HG02840 (cell line): ENCODE results near the gene SMPD3.

Source experiments
- ATAC-seq: cut with Tn5 transposase; IDR thresholded peaks from one replicate; pipeline ENCODE4 v1.9.1; 2021; ENCODE audit warnings: mild to moderate bottlenecking, moderate library complexity, moderate number of reproducible peaks; ENCODE audit not compliant: unreplicated experiment, low FRiP score

The SMPD3 gene

DNA sequence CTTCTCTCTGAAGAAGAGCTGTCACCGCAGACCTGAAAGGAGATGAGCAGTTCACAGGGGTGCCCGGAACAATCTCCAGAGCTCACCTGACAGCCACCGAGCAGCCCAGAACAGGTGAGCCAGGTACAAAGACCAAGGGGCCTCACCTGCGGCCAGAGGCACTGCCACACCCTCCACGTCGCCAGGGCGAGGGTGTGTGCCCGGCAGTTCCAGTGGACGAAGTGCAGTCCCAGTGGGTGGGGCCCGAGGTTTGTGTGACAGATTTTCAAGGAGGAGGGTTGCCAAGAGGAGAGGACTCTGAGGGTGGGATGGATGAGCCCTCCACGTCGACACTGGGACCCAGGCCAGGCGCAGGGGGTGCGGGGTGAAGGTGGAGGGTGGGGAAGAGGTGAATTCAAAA is 61.7 kb downstream of the SMPD3 start:
- no peak for ATAC-seq

DNA sequence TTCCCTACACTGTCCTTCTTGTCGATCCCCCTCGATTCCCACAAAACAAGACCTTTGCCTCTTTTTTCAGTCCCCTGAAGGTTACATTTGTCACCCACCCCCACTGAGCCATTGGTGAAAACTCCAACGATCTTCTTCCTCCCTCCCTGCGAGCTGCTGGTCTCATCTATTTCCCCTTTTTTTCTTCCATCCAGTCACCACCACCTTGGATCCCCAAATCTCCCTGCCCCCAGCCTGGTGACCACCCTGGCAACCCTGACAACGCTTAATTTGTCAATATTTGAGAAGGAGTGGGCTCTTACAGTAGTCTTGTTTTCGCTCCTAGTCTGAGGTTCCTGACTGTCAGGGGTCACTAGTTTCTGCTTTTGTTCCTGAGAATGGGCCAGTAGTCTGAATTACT is 62.9 kb downstream of the SMPD3 start:
- ATAC-seq, result no peak

- no peak for ATAC-seq
These were observed 63.8 kb downstream of the SMPD3 start for GRCh38 chr16:68384288-68385161.

- ATAC-seq, result no peak
These were observed 64.5 kb downstream of the SMPD3 start for GRCh38 chr16:68383858-68384257.

- ATAC-seq, result no peak
These were observed 66.0 kb downstream of the SMPD3 start for GRCh38 chr16:68382296-68382718.

- no peak for ATAC-seq
These were observed 67.0 kb downstream of the SMPD3 start for GRCh38 chr16:68381363-68381724.

- ATAC-seq, result no peak
These were observed 67.5 kb downstream of the SMPD3 start for GRCh38 chr16:68380676-68381362.

DNA sequence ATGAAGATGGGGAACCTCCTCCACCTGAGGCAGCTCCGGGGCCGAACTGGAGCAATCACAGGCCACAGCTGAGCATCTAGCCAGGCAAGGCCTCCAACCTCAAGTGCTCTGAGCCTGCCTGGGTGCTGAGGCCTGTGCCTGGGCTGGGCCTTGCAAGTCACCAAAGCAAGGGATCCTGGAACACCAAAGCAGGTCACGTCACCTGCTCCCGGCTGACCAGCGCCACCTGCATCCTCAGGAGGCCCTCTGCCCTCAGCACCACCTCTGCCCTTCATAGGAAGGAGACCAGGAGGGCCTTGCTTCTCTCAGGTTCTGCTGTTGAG is 68.0 kb downstream of the SMPD3 start:
- ATAC-seq, result no peak

- no peak for ATAC-seq
These were observed 68.6 kb downstream of the SMPD3 start for GRCh38 chr16:68379472-68380347.

DNA sequence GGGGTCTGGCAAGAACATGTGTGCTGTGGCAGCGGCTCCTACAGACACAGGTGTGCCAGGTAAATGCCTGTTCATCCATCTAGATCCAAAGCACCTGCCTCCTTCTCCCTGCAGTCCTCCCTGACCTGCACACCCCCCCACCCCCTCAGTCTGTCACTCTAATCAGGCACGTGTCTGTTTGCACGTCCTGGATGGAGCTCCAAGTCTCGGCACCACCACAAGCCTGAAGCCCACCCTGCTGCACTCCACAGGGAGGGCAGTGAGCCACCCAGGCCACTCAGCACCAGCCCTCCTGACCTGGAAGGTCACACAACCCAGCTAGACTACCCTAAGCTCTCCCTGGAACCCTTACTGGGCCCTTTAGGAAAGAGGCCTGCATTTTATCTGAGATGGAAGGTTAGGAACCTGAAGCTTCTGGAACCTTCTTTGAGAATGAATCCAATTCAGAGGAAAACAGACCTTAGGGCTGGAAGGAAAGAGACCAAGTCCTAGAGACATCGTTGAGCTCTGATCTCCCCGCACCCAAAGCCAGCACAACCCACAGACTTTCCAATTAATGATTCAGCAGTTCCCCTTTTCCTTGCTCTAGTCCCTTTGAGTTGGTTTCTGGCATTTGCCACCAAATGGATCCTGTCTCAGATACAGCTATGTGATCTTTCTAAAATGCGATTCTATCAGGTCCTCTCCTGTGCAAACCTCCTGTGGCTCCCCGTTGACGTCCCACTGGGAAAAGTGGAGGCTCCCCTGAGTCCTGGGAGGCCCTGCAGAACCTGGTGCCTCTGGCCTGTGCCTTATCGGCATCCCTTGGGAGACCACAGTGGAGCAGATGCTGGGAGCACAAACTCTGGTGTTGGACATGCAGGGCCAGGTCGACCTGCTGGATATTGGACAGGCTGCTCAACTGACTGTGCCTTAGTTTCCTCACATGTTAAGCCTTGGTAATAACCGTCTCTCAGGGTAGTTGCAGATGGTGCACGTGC is 69.6 kb downstream of the SMPD3 start:
- ATAC-seq, result no peak

GRCh38 chr16:68377667-68378393 is 70.5 kb downstream of the SMPD3 start:
- no peak for ATAC-seq

DNA sequence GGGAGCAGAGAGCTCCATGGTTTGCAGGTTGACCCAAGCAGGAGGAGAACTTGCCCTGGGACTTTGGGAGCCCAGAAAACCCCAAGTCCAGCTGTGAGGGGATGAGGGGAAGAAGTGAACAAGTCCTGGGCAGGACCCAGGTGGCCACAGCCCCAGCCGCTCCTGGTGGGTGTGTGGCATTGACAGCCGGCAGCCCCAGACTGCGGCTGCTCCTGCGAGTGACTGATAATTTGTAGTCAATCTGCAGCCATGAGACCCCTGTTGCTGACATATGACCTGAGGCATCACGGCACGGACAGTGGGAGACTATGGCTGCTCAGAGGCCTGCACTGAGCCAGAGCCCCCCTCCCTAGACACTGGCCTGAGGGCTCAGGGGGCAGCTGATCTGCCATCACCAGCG is 71.1 kb downstream of the SMPD3 start:
- no peak for ATAC-seq

DNA sequence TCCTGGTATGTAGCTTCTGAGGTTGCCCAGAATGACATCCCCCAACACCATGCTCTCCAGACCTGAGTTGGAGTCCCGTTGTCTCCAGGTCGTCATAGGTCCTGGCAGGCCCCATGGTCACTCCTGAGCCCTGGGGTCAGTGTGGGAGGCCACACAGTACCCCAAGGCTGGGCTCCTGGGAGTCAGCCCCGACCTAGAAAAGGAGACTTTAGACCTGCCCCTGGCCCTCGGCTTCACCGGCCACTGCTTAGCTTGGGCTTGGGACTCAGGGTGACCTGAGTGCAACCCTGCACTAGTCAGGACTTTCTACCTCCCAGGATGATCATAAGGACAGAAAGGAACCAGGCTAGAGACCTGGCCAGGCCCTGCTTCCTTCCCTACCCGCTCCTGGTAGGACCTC is 71.7 kb downstream of the SMPD3 start:
- no peak for ATAC-seq

DNA sequence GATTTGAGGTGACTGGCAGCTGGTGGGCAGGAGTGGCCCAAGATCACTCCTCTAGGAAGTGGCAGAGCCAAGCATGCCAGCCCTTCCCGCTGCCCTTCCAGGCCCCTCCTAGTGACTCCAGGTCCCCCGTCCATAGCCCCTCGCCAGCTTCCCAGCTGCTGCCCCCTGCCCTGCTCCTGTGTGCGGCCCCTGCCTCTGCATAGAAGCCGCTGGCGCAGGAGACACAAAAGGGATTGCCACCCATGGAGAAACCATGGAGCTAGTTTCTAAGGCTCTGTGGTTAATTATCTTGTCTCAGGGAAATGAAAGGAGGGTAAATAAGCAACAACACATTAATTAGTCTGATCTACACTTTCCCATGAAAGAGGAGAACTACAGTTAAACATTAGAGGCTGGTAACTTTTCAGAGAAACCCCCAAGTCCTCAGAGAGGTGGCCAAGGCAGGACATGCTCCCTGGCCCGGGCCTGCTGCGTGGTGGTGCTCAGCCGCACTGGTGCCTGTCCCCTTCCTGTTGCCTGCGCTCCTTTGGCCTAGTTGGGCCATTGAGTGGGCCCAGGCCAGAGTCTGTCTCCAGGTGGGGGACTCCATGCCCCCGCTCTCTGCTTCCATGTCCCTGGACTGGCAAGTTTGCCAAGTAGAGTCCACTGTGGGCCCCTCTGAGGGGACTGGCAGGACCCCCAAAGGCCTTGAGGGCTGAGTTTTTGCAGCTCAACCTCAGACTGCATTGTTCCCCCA is 72.3 kb downstream of the SMPD3 start:
- no peak for ATAC-seq

DNA sequence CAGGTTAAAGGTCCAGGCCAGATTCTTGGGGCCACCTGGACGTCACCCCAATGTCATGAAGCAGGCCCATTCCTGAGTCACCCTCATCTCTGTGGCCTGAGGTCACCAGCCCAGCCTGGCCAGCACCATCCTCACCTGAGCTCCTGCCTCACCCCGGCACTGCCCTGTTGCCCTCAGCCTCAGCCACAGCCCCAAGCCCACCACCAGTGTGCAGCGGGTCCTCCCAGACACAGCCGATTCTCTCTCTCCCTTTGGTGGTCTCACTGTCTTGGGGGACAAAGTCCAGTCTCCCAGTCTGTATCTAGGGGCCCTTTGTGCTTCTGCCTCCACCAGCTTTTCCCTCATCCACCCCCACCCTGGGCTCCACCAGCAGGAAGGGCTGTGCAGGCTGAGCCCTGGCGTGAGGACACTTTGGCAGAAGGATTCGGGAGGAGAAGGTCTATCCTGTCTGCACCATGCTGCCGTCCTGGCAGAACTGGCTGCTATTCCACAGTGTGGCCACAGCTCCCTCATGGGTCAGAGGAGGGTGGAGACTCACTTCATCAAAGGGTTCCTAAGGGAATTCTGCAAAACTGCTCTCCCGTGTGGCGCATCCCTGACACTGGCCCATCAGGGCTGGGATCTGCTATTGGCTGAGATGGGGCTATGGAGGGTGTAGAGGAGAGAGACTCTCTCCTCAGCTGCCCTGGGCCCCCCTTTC is 73.2 kb downstream of the SMPD3 start:
- ATAC-seq, result no peak

- no peak for ATAC-seq
These were observed 74.0 kb downstream of the SMPD3 start for GRCh38 chr16:68374246-68374805.

DNA sequence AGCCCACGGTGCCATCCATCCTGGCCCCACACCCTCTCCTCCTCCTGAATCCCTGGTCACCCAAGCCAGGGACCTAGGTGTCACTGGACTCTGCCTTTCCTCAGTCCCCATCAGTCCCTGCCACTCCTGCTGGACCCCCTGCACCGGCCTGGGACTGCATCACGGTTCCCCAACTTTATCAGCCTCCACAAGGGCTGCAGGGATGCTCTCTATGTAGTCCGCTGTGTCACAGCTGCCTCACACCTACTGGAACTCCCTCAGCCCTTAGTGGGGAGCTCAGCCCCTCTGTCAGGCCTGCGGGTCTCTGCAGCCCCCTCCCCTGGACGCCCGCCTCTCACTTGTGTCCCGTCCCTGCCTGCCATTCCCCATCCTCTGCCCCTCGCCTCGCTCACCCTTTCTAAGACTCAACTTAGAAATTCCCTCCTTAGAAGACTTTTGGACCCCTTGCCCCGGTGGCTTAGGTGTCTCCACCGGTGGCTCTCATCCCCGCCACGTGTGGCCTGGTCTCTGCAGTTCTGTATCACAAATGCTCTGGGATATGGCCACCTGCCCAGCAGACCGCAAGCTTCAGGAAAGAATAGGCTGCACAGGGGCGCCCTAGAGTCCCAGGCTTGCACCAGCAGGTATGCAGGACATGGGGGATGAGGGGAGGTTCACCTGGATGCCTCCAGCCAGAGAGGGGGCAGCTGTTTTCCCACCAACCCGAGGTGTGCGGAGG is 74.6 kb downstream of the SMPD3 start:
- ATAC-seq, result no peak
